ENCODE measurements around the gene HCN1.

GRCh38 chr5:45355189-45355992, 340.8 kb downstream of the HCN1 start:
- TF ChIP-seq POLR2AphosphoS5 (IDR thresholded peaks at IDR 0.05) (no peak), CTCF (IDR thresholded peaks at IDR 0.05) (no peak)
